Endothelial cell of umbilical vein (primary cell): ENCODE results near the gene GRB2.

Experiments used
- EZH2 ChIP-seq: IDR thresholded peaks from 2 replicates; pipeline ENCODE4 v1.6.1; 2012; ENCODE audit warnings: borderline replicate concordance, low read depth, mild to moderate bottlenecking, moderate library complexity, low read length, inconsistent platforms; ENCODE audit not compliant: severe bottlenecking
- FOS ChIP-seq: IDR thresholded peaks from 2 replicates; pipeline ENCODE4 v1.6.1; 2011; ENCODE audit warnings: mild to moderate bottlenecking, low read length, moderate library complexity, borderline replicate concordance; ENCODE audit not compliant: insufficient read depth
- MAX ChIP-seq: IDR thresholded peaks from 2 replicates; pipeline ENCODE4 v1.6.1; 2011; ENCODE audit not compliant: insufficient read depth, insufficient read length
- MYC ChIP-seq: IDR thresholded peaks from one replicate; pipeline ENCODE4 v1.6.1; 2011; ENCODE audit warnings: mild to moderate bottlenecking, low read depth, low read length
- POLR2A ChIP-seq: IDR thresholded peaks from 2 replicates; pipeline ENCODE4 v1.6.1; 2012; ENCODE audit warnings: low read depth, mild to moderate bottlenecking, control low read depth, low read length
- POLR2AphosphoS5 ChIP-seq: IDR thresholded peaks from 2 replicates; pipeline ENCODE4 v1.6.1; 2012; ENCODE audit warnings: low read depth, mild to moderate bottlenecking, control low read depth, low read length, moderate library complexity; ENCODE audit not compliant: insufficient read depth
- TF ChIP-seq, protein P1 (sequence below), 2 donors: IDR thresholded peaks; 1 replicate in 1 of 2; 2 replicates in 1 of 2; pipeline ENCODE4 v1.5.1; 2011; ENCODE audit warnings: low read length in 2 of 2, mild to moderate bottlenecking in 2 of 2, moderate library complexity in 2 of 2, control low read depth in 1 of 2, inconsistent platforms in 1 of 2, low read depth in 1 of 2; ENCODE audit not compliant: insufficient read depth in 1 of 2; ENCODE audit errors: extremely low read depth in 1 of 2

DNA sequence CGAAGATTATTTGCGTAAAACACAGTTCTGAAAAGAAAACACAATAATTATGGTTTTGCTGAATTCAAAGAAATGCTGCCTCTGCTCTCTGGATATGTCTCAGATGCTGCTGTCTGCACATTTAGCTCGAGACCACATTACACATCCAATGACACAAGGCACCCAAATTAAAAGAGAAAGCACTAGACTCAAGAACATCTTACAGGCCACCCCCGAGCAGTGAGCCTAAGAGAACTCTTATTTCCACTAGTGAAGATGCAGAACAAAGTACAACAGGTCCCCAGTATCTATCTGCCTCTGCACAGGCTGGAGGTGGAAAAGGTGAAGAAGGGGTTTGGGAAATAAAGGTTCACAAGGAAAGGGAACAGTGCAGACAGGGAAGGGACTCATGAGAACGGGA, 33.5 kb downstream of the GRB2 start:
- TF ChIP-seq, protein P1, sequence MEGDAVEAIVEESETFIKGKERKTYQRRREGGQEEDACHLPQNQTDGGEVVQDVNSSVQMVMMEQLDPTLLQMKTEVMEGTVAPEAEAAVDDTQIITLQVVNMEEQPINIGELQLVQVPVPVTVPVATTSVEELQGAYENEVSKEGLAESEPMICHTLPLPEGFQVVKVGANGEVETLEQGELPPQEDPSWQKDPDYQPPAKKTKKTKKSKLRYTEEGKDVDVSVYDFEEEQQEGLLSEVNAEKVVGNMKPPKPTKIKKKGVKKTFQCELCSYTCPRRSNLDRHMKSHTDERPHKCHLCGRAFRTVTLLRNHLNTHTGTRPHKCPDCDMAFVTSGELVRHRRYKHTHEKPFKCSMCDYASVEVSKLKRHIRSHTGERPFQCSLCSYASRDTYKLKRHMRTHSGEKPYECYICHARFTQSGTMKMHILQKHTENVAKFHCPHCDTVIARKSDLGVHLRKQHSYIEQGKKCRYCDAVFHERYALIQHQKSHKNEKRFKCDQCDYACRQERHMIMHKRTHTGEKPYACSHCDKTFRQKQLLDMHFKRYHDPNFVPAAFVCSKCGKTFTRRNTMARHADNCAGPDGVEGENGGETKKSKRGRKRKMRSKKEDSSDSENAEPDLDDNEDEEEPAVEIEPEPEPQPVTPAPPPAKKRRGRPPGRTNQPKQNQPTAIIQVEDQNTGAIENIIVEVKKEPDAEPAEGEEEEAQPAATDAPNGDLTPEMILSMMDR (IDR thresholded peaks at IDR 0.05; ENCODE audit: extremely low read depth in 1 of 2, insufficient read depth in 1 of 2, low read depth in 1 of 2, low read length in 2 of 2) = no peak
- TF ChIP-seq EZH2 (no peak), POLR2A (no peak), FOS (no peak), MYC (no peak), MAX (no peak), POLR2AphosphoS5 (no peak)
